Keratinocyte (primary cell): ENCODE data around the gene DNAJB6. TPM values are rescaled to one million over a fixed set of nuclear protein-coding genes. Genes with fewer than 3 reads are reported as not detected.
A peak's percentile ranks its signal among the peaks of the same experiment; 100 is the strongest.

Experiments used
- DNase-seq: peaks from one replicate; pipeline ENCODE4 v3.0.0-alpha.2; 2011; ENCODE audit warnings: low read depth, missing footprints, low spot score
- FAIRE-seq: peaks from 2 replicates; lab custom pipeline; 2011; peaks lifted over from hg19 to GRCh38; lab: Jason Lieb, UNC
- H2AFZ ChIP-seq: 2 replicates; pipeline ENCODE4 v1.6.0; 2012; ENCODE audit warnings: low read length, control low read depth, inconsistent platforms; ENCODE audit not compliant: control insufficient read depth
- H3K27ac ChIP-seq: 2 replicates; pipeline ENCODE4 v1.5.1; 2011; ENCODE audit warnings: low read length; ENCODE audit not compliant: control insufficient read depth, insufficient read depth
- H3K27me3 ChIP-seq: 3 replicates; pipeline ENCODE4 v1.6.0; 2011; ENCODE audit warnings: low read length; ENCODE audit not compliant: control insufficient read depth, insufficient read depth; ENCODE audit errors: extremely low read depth
- H3K36me3 ChIP-seq, 2 experiments: 2 replicates in 1 of 2; 3 replicates in 1 of 2; pipeline ENCODE4 v1.5.1; 2011; ENCODE audit warnings: low read length in 2 of 2, mild to moderate bottlenecking in 1 of 2; ENCODE audit not compliant: control insufficient read depth in 2 of 2, insufficient read depth in 2 of 2; ENCODE audit errors: extremely low read depth in 1 of 2
- H3K4me1 ChIP-seq: 3 replicates; pipeline ENCODE4 v1.5.1; 2011; ENCODE audit warnings: low read length; ENCODE audit not compliant: control insufficient read depth, insufficient read depth; ENCODE audit errors: extremely low read depth
- H3K4me2 ChIP-seq: 3 replicates; pipeline ENCODE4 v1.6.0; 2011; ENCODE audit warnings: low read depth, low read length; ENCODE audit not compliant: control insufficient read depth, insufficient read depth; ENCODE audit errors: extremely low read depth
- H3K4me3 ChIP-seq, 3 experiments: fragments of 200-600 bp in 1 of 3; sonication (generic) in 1 of 3; 2 replicates in 2 of 3; 3 replicates in 1 of 3; pipeline ENCODE4 v1.5.1; 2011 to 2016; ENCODE audit warnings: low read length in 3 of 3, mild to moderate bottlenecking in 3 of 3, control low read depth in 2 of 3, inconsistent platforms in 1 of 3, low read depth in 1 of 3, mixed read lengths in 1 of 3, mixed run types in 1 of 3, moderate library complexity in 1 of 3; ENCODE audit not compliant: control insufficient read depth in 2 of 3, insufficient read depth in 2 of 3; ENCODE audit errors: extremely low read depth in 1 of 3
- H3K79me2 ChIP-seq: 2 replicates; pipeline ENCODE4 v1.6.0; 2012; ENCODE audit warnings: low read length; ENCODE audit not compliant: control insufficient read depth, insufficient read depth
- H3K9ac ChIP-seq: 3 replicates; pipeline ENCODE4 v1.6.0; 2011; ENCODE audit warnings: low read length; ENCODE audit not compliant: control insufficient read depth, insufficient read depth; ENCODE audit errors: extremely low read depth
- H3K9me1 ChIP-seq: 3 replicates; pipeline ENCODE4 v1.6.0; 2011; ENCODE audit warnings: low read length; ENCODE audit not compliant: control insufficient read depth, insufficient read depth; ENCODE audit errors: extremely low read depth
- H3K9me3 ChIP-seq: 2 replicates; pipeline ENCODE4 v1.5.1; 2012; ENCODE audit warnings: low read depth, low read length; ENCODE audit not compliant: control insufficient read depth
- H4K20me1 ChIP-seq: 3 replicates; pipeline ENCODE4 v1.6.0; 2011; ENCODE audit warnings: low read length; ENCODE audit not compliant: control insufficient read depth, insufficient read depth; ENCODE audit errors: extremely low read depth
- EZH2 ChIP-seq: IDR thresholded peaks from one replicate; pipeline ENCODE4 v1.6.1; 2012; ENCODE audit warnings: inconsistent platforms, mild to moderate bottlenecking, low read length, moderate library complexity
- dilution Hi-C: fragments of 300-500 bp; cut with MboI; formaldehyde crosslinking; loops from one replicate; pipeline ENCODE4 v1.7.0; 2020; ENCODE audit warnings: low sequenced_read_pairs; ENCODE audit not compliant: extremely low pct_ligation_motif_present
- polyA plus RNA-seq, 5 experiments: library from polyadenylated mRNA; depleted of rRNA in 3 of 5; stranded (reverse) in 3 of 5; stranded (forward) in 1 of 5; unstranded in 1 of 5; fragments of >200 nt; gene quantifications; 1 replicate in 1 of 5; 2 replicates in 3 of 5; 3 replicates in 1 of 5; pipeline versions ENCODE4 v1.2.1 to v1.2.3, GENCODE V29; 2011 to 2012; ENCODE audit warnings: missing spikeins in 2 of 5, low read depth in 1 of 5, low replicate concordance in 1 of 5
- TF ChIP-seq, protein P1 (sequence below), 3 experiments: IDR thresholded peaks in 1 of 3; conservative IDR thresholded peaks in 1 of 3; optimal IDR thresholded peaks in 1 of 3; 2 replicates in 2 of 3; 3 replicates in 1 of 3; pipeline versions ENCODE3 to v1.5.1; 2011; ENCODE audit warnings: low read length in 3 of 3, mild to moderate bottlenecking in 3 of 3, moderate library complexity in 2 of 3, control low read depth in 1 of 3, inconsistent platforms in 1 of 3; ENCODE audit not compliant: insufficient read depth in 2 of 3; ENCODE audit errors: extremely low read depth in 1 of 3

DNAJB6 gene
- polyA plus RNA-seq, 1 donor (not counting 4 experiments of a cell fraction or from before 2014, with no cell fraction given): 152 TPM

DNA sequence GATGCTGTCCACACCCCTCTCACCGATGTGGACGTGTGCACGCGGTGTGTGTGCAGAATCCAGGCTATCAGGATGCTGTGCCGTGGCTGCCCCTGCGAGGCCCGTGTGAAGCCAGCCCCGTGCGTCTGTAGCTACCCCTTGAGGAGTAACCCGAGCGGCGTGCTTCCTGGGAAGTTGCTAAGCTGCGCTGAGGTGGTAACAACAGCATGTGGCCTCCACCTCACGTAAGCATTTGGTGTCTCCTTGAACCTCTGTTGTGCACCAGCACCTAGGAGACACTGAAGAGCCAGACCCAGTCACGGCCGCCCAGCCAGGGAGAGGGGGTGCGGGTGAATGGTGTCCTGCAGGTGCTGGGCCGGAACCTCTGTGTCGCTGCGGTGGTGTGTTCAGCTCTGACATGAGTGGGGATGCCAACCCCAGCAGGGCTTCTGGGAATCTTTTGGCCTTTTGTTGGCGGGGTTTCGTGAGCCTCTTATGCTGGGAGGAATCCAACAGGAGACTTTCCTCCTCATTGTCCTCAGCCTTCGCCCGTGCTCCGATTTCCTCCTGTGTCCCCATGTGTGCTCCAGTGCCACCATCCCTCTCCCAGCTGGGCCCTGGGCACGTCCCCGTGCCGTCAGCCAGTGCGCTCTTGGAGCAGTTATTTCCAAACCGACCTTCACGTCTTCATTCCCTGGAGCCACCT is 60.4 kb downstream of the DNAJB6 start:
- Histone ChIP-seq H3K9ac (no peak overlapping the region), H2AFZ (no peak overlapping the region), H3K9me1 (no peaks in the 10 kb centered on the region), H3K4me2 (no peak overlapping the region), H3K4me1 (no peaks in the 10 kb centered on the region), H3K36me3 (peaks cover 16 to 19% of the 10 kb centered on the region in 2 experiments), H3K4me3 (no peak overlapping the region), H4K20me1 (peaks cover 12% of the 10 kb centered on the region), H3K27ac (no peak overlapping the region), H3K9me3 (no peaks in the 10 kb centered on the region), H3K79me2 (peaks cover 62% of the 10 kb centered on the region), H3K27me3 (no peaks in the 10 kb centered on the region)
- FAIRE-seq (no peak), DNase-seq (no peak)
- dilution Hi-C loops: no loop called here
- no peak for TF ChIP-seq EZH2
- TF ChIP-seq, protein P1, sequence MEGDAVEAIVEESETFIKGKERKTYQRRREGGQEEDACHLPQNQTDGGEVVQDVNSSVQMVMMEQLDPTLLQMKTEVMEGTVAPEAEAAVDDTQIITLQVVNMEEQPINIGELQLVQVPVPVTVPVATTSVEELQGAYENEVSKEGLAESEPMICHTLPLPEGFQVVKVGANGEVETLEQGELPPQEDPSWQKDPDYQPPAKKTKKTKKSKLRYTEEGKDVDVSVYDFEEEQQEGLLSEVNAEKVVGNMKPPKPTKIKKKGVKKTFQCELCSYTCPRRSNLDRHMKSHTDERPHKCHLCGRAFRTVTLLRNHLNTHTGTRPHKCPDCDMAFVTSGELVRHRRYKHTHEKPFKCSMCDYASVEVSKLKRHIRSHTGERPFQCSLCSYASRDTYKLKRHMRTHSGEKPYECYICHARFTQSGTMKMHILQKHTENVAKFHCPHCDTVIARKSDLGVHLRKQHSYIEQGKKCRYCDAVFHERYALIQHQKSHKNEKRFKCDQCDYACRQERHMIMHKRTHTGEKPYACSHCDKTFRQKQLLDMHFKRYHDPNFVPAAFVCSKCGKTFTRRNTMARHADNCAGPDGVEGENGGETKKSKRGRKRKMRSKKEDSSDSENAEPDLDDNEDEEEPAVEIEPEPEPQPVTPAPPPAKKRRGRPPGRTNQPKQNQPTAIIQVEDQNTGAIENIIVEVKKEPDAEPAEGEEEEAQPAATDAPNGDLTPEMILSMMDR (optimal IDR thresholded peaks at IDR 0.05 in 1 of 3, IDR thresholded peaks at IDR 0.05 in 1 of 3, conservative IDR thresholded peaks at IDR 0.05 in 1 of 3; ENCODE audit: extremely low read depth in 1 of 3, insufficient read depth in 2 of 3, low read length in 3 of 3): no peak

DNA sequence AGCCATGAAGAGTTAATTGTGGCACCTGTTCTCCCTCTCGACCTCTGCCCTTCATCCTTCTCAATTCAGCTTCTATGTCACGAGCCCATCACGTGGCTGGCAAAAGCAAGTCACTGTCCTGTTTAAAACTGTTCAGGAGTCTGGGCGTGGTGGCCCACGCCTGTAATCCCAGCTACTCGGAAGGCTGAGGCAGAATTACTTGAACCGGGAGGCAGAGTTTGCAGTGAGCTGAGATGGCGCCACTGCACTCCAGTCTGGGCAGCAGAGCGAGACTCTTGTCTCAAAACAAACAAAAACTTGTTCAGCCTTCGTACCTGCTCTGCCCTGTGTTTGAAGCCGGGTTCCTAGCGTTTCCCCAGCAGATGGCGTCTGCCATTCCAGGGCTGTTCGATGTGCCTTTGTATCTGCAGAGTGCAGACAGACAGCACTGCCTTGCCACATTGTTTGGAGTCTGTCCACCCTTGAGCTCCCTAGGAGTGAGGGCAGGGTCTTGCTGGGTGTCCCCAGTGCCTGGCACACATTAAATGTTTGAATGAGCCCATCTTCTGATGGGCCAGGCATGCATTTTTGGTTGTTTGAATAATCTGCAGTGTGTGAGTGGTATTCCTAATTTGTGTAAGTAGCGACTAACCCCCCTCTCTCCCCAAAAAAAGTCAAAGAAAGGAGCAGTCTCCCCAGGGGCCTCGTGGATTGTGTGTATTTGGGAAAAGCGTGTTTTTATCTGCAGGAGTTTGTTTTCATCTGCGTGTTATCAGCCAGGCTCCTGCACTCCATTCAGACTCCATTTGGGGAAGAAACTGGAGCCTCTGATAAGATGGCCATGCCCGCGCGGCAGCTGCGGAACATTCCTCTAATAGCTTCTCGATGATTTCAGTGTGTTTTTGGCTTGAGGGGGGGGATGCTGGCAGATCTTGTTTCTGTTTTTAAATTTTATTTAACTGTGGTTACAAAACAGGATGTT is 61.2 kb downstream of the DNAJB6 start:
- Histone ChIP-seq H3K79me2 (peaks cover 61% of the 10 kb centered on the region), H4K20me1 (peaks cover 15% of the 10 kb centered on the region), H3K27ac (no peak overlapping the region), H3K9ac (no peak overlapping the region), H3K4me1 (no peaks in the 10 kb centered on the region), H3K9me1 (no peaks in the 10 kb centered on the region), H3K4me3 (no peak overlapping the region), H3K27me3 (no peaks in the 10 kb centered on the region), H3K36me3 (peaks cover 12 to 16% of the 10 kb centered on the region in 2 experiments), H3K9me3 (no peaks in the 10 kb centered on the region), H3K4me2 (no peak overlapping the region), H2AFZ (no peak overlapping the region)
- dilution Hi-C loops: no loop called here
- DNase-seq (no peak), FAIRE-seq (no peak)
- TF ChIP-seq, protein P1 (optimal IDR thresholded peaks at IDR 0.05 in 1 of 3, IDR thresholded peaks at IDR 0.05 in 1 of 3, conservative IDR thresholded peaks at IDR 0.05 in 1 of 3; ENCODE audit: extremely low read depth in 1 of 3, insufficient read depth in 2 of 3, low read length in 3 of 3): peak; percentile 47 to 62 (median 61)
- TF ChIP-seq EZH2: no peak
